ENCODE measurements around the gene RNU6-1. TPM values are rescaled to one million over a fixed set of nuclear protein-coding genes. Genes with fewer than 3 reads are reported as not detected.

Gene RNU6-1
- total RNA-seq (not detected), polyA plus RNA-seq (not detected)

DNA sequence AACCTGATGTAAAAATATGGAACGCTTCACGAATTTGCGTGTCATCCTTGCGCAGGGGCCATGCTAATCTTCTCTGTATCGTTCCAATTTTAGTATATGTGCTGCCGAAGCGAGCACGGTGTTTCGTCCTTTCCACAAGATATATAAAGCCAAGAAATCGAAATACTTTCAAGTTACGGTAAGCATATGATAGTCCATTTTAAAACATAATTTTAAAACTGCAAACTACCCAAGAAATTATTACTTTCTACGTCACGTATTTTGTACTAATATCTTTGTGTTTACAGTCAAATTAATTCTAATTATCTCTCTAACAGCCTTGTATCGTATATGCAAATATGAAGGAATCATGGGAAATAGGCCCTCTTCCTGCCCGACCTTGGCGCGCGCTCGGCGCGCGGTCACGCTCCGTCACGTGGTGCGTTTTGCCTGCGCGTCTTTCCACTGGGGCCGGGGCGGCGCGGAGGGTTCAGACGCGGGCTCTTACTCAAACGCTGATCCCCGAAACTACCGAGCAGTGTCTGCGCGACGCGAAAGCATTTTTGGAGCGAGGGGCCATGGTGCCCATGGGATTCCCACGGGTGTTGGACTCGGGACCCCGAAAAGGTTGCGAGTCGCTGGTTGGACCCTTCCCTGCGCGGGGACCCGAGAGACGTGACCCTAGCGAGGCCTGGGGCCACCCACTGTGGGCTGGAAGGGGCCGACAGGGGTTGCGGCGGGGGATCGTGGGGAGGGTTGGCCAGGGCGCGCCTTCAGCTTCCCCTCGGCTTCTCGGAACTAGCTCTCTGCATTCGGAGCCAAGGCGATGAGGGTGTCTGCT, at the start of gene RNU6-1:
RNU6-1 (minus strand) TSS at position 117 of the 820 bp plus-strand sequence.
- peaks cover 7 to 40% (median 17%) of the 10 kb centered on the region in 4 donors for H3K4me1 Mint-ChIP-seq
- Histone ChIP-seq H3K9me3 (ENCODE audit: control insufficient read depth in 2 of 2, low read length in 2 of 2) (no peaks in the 10 kb centered on the region), H3K27me3 (ENCODE audit: control insufficient read depth, insufficient read depth, low read length) (peaks cover 1% of the 10 kb centered on the region), H3K4me1 (ENCODE audit: control insufficient read depth, insufficient read depth, low read length, poor library complexity, severe bottlenecking) (peaks cover 33% of the 10 kb centered on the region), H3K36me3 (ENCODE audit: control insufficient read depth, insufficient read depth, low read length) (no peaks in the 10 kb centered on the region), H3K4me3 (ENCODE audit: low read depth, low read length) (peak within 1 kb of the TSS; percentile 98), H3K27ac (ENCODE audit: insufficient read depth, low read length, poor library complexity, severe bottlenecking) (peak within 1 kb of the TSS; percentile 93)
- peak within 1 kb of the TSS; percentile 93 to 99 (median 96) for H3K4me3 Mint-ChIP-seq
- peaks cover 0 to 5% (median 0%) of the 10 kb centered on the region in 7 donors for H3K9me3 Mint-ChIP-seq
- peak within 1 kb of the TSS; percentile 94 to 99 (median 97) for H3K27ac Mint-ChIP-seq
- DNase-seq (peak; percentile 93 to 98 (median 96)), ATAC-seq (ENCODE audit: low read depth in 2 of 2) (peak; percentile 90 to 94)
- H3K36me3 Mint-ChIP-seq, result peaks cover 5% of the 10 kb centered on the region
- peaks cover 49% of the 10 kb centered on the region for H3K27me3 Mint-ChIP-seq

DNA sequence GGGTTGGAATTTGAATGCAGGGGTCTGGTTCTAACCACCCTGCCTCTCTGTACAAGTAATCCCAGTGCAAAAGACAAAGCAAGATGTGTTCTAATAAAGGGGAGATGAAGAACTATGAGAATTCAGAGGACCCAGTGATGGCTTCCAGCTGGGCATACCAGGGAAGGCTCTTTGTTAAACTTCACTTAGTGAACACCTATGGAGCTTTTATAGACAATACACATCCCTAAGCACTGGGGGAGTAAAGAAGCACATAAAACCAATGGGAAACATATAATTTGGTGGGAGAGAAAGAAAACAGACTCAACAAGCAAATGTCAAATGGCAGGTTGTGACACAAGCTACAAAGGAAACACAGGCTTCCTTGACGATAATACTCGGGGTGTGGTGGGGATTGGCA, 47.9 kb upstream of the RNU6-1 start:
- ATAC-seq (ENCODE audit: low read depth in 2 of 2) (no peak), DNase-seq (no peak)
- H3K36me3 Mint-ChIP-seq, result peaks cover 7% of the 10 kb centered on the region
- no peak overlapping the region for H3K4me3 Mint-ChIP-seq
- no peaks in the 10 kb centered on the region for H3K9me3 ChIP-seq (ENCODE audit: control insufficient read depth in 2 of 2, low read length in 2 of 2)
- peaks cover 0 to 6% (median 1%) of the 10 kb centered on the region in 7 donors for H3K9me3 Mint-ChIP-seq
- no peaks in the 10 kb centered on the region for H3K36me3 ChIP-seq (ENCODE audit: control insufficient read depth, insufficient read depth, low read length)
- peaks cover 38% of the 10 kb centered on the region for H3K27me3 Mint-ChIP-seq
- H3K27ac Mint-ChIP-seq, result no peak overlapping the region
- H3K4me1 ChIP-seq (ENCODE audit: control insufficient read depth, insufficient read depth, low read length, poor library complexity, severe bottlenecking), result peaks cover 11% of the 10 kb centered on the region
- no peak overlapping the region for H3K4me3 ChIP-seq (ENCODE audit: low read depth, low read length)
- H3K27ac ChIP-seq (ENCODE audit: insufficient read depth, low read length, poor library complexity, severe bottlenecking), result no peak overlapping the region
- peaks cover 22% of the 10 kb centered on the region for H3K27me3 ChIP-seq (ENCODE audit: control insufficient read depth, insufficient read depth, low read length)
- peaks cover 0 to 9% (median under 1%) of the 10 kb centered on the region in 4 donors for H3K4me1 Mint-ChIP-seq

DNA sequence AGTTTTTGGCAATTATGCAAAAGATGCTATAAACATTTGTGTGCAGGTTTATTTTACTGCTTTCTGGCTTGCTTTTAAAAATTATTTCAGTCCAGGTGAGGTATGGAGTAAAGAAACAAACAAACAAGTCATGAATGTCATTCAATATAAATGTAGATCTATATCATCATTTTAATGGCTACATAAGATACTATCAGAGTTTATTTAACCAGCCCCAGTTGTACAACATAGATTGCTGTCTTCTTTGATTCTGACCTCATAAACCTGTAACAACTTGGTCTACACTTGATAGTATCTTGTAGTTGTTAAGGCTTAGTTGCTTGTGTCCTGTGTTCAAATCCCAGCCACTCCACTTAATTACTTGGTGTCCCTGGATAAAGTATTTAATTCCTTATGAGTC, 46.0 kb upstream of the RNU6-1 start:
- no peak overlapping the region for H3K4me3 ChIP-seq (ENCODE audit: low read depth, low read length)
- H3K36me3 Mint-ChIP-seq, result peaks cover 7% of the 10 kb centered on the region
- H3K4me1 Mint-ChIP-seq, result peaks cover 0 to 15% (median 2%) of the 10 kb centered on the region in 4 donors
- H3K27me3 Mint-ChIP-seq, result peaks cover 47% of the 10 kb centered on the region
- no peak overlapping the region for H3K27ac Mint-ChIP-seq
- H3K27ac ChIP-seq (ENCODE audit: insufficient read depth, low read length, poor library complexity, severe bottlenecking), result no peak overlapping the region
- H3K36me3 ChIP-seq (ENCODE audit: control insufficient read depth, insufficient read depth, low read length), result no peaks in the 10 kb centered on the region
- H3K9me3 ChIP-seq (ENCODE audit: control insufficient read depth in 2 of 2, low read length in 2 of 2), result no peaks in the 10 kb centered on the region
- peaks cover 0 to 6% (median 0%) of the 10 kb centered on the region in 7 donors for H3K9me3 Mint-ChIP-seq
- H3K27me3 ChIP-seq (ENCODE audit: control insufficient read depth, insufficient read depth, low read length), result peaks cover 25% of the 10 kb centered on the region
- ATAC-seq (ENCODE audit: low read depth in 2 of 2) (no peak), DNase-seq (no peak)
- H3K4me1 ChIP-seq (ENCODE audit: control insufficient read depth, insufficient read depth, low read length, poor library complexity, severe bottlenecking), result peaks cover 11% of the 10 kb centered on the region
- no peak overlapping the region for H3K4me3 Mint-ChIP-seq

DNA sequence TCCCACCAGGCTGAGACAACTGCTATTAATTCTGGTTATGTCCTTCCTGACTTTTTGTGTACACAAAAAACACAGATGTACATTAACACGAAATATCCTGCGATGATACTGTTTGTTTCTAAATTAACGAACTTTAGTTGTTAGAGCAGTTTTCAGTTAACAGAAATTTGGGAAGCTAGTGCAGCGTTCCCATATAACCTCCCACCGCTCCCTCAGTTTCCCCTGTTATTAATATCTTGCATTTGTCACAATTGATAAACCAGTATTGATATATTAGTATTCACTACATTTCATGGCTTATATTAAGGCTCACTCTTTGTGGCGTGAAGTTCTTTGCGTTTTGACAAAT, 45.3 kb upstream of the RNU6-1 start:
- Mint-ChIP-seq H3K27me3 (peaks cover 50% of the 10 kb centered on the region), H3K27ac (peak overlapping the region in 1 of 3 donors; percentile 40)

DNA sequence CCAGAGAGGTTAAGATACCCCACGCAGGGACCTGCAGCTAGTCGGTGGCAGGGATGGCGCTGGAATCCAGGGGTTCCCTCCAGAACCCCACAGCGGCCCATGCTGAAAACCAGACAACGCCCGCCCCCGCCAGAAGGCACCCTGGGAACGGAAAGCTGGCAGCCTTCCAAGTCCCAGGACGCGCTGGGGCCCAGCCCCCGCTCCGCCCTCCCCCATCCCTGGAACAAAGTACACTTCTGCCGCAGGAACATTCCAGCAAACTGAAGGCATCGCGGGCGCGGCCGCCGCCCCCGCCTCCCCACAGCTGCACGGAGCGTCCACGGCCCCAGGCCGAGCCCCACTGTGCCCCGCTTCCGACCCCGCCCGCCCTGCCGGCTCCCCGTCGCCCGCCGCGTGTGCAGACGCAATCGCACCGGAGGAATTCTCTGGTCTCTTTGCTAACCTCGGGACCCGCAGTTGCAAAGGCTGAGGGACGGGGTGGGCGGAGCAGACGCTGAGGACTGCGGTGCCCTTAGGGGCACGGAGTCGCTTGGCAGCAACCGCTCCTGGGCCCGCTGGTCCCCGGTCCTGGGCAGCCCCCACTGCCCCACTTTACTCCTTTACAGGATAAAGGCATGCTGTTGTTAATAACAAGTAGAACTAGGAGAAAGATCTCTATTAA, 44.8 kb upstream of the RNU6-1 start:
- H3K27ac Mint-ChIP-seq, result peak overlapping the region in 1 of 3 donors; percentile 40
- peaks cover 0 to 15% (median 2%) of the 10 kb centered on the region in 4 donors for H3K4me1 Mint-ChIP-seq
- ATAC-seq (ENCODE audit: low read depth in 2 of 2) (peak; percentile 30 to 53), DNase-seq (peak; percentile 3 to 18 (median 9))
- H3K36me3 ChIP-seq (ENCODE audit: control insufficient read depth, insufficient read depth, low read length), result no peaks in the 10 kb centered on the region
- peak overlapping the region; percentile 43 to 78 (median 72) for H3K4me3 Mint-ChIP-seq
- H3K27me3 Mint-ChIP-seq, result peaks cover 54% of the 10 kb centered on the region
- no peak overlapping the region for H3K27ac ChIP-seq (ENCODE audit: insufficient read depth, low read length, poor library complexity, severe bottlenecking)
- H3K36me3 Mint-ChIP-seq, result peaks cover 1% of the 10 kb centered on the region
- peak overlapping the region; percentile 41 for H3K4me3 ChIP-seq (ENCODE audit: low read depth, low read length)
- H3K9me3 Mint-ChIP-seq, result peaks cover 0 to 1% (median 0%) of the 10 kb centered on the region in 7 donors
- H3K9me3 ChIP-seq (ENCODE audit: control insufficient read depth in 2 of 2, low read length in 2 of 2), result no peaks in the 10 kb centered on the region
- peaks cover 25% of the 10 kb centered on the region for H3K27me3 ChIP-seq (ENCODE audit: control insufficient read depth, insufficient read depth, low read length)
- H3K4me1 ChIP-seq (ENCODE audit: control insufficient read depth, insufficient read depth, low read length, poor library complexity, severe bottlenecking), result peaks cover 11% of the 10 kb centered on the region

More for the DNA sequence above, 45.3 kb upstream of the RNU6-1 start:
- H3K9me3 Mint-ChIP-seq, result peaks cover 0 to 5% (median 0%) of the 10 kb centered on the region in 7 donors
- H3K36me3 Mint-ChIP-seq, result peaks cover 6% of the 10 kb centered on the region
- Histone ChIP-seq H3K4me1 (ENCODE audit: control insufficient read depth, insufficient read depth, low read length, poor library complexity, severe bottlenecking) (peaks cover 11% of the 10 kb centered on the region), H3K27ac (ENCODE audit: insufficient read depth, low read length, poor library complexity, severe bottlenecking) (no peak overlapping the region), H3K9me3 (ENCODE audit: control insufficient read depth in 2 of 2, low read length in 2 of 2) (no peaks in the 10 kb centered on the region), H3K27me3 (ENCODE audit: control insufficient read depth, insufficient read depth, low read length) (peaks cover 25% of the 10 kb centered on the region), H3K36me3 (ENCODE audit: control insufficient read depth, insufficient read depth, low read length) (no peaks in the 10 kb centered on the region), H3K4me3 (ENCODE audit: low read depth, low read length) (peak overlapping the region; percentile 41)
- ATAC-seq (ENCODE audit: low read depth in 2 of 2) (no peak), DNase-seq (no peak)
- H3K4me3 Mint-ChIP-seq, result peak overlapping the region; percentile 43 to 78 (median 72)
- peaks cover 0 to 15% (median 2%) of the 10 kb centered on the region in 4 donors for H3K4me1 Mint-ChIP-seq

DNA sequence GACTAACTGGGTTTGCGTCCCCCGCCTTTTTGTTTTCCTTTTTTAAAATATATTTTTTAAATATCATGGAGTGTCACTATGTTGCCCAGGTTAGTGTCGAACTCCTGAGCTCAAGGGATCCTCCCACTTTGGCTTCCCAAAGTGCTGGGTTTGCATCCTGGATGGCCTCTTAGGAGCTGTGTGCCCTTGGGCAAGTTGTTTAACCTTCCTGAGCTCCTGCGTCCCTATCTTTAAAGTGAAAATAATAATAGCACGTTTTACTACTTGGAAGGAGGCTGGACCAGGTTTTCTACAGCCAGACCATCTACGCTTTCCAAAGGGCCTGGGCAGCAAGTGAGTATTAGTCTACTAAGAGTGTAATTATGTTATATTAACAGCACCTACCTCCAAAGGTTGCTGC, 44.2 kb upstream of the RNU6-1 start:
- Histone ChIP-seq H3K4me3 (ENCODE audit: low read depth, low read length) (no peak overlapping the region), H3K4me1 (ENCODE audit: control insufficient read depth, insufficient read depth, low read length, poor library complexity, severe bottlenecking) (peaks cover 11% of the 10 kb centered on the region), H3K27me3 (ENCODE audit: control insufficient read depth, insufficient read depth, low read length) (peaks cover 30% of the 10 kb centered on the region), H3K27ac (ENCODE audit: insufficient read depth, low read length, poor library complexity, severe bottlenecking) (no peak overlapping the region), H3K9me3 (ENCODE audit: control insufficient read depth in 2 of 2, low read length in 2 of 2) (no peaks in the 10 kb centered on the region), H3K36me3 (ENCODE audit: control insufficient read depth, insufficient read depth, low read length) (no peaks in the 10 kb centered on the region)
- peaks cover 60% of the 10 kb centered on the region for H3K27me3 Mint-ChIP-seq
- peaks cover 0 to 1% (median 0%) of the 10 kb centered on the region in 7 donors for H3K9me3 Mint-ChIP-seq
- H3K36me3 Mint-ChIP-seq, result no peaks in the 10 kb centered on the region
- DNase-seq (no peak), ATAC-seq (ENCODE audit: low read depth in 2 of 2) (no peak)
- peak overlapping the region in 3 of 4 donors; percentile 72 to 78 (median 72) for H3K4me3 Mint-ChIP-seq
- H3K4me1 Mint-ChIP-seq, result peaks cover 0 to 15% (median 2%) of the 10 kb centered on the region in 4 donors
- no peak overlapping the region for H3K27ac Mint-ChIP-seq

DNA sequence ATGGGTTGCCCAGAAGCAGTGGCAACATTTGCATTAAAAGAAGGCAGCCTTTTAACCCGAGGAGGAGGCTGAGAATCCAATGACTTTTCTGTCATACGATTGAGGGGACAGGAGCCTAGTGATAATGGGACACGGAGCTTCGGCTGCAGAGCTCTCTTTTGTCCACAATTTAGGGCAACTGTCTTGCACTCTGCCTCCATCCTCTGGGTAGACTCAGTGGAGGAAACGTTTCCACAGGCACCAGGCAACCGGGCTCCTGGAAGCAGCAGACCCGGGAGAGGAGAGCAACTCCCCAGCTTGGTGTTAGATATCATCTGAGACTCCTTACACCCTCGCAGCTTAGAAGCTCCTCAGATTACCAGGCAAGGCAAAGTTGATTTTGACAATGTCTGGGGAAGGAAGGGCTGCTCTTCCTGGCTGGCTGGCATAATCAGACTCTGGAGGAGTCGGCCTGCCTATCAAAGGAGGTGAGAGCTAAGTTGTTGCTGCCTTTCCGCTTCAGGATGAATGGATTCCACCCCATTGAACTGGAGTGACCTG, 43.5 kb upstream of the RNU6-1 start:
- no peaks in the 10 kb centered on the region for H3K36me3 Mint-ChIP-seq
- no peak for ATAC-seq (ENCODE audit: low read depth in 2 of 2)

More for the DNA sequence above, 43.5 kb upstream of the RNU6-1 start:
- H3K27ac Mint-ChIP-seq, result no peak overlapping the region
- H3K9me3 ChIP-seq (ENCODE audit: control insufficient read depth in 2 of 2, low read length in 2 of 2), result no peaks in the 10 kb centered on the region
- H3K27ac ChIP-seq (ENCODE audit: insufficient read depth, low read length, poor library complexity, severe bottlenecking), result no peak overlapping the region
- peak overlapping the region in 1 of 4 donors; percentile 8 for H3K4me3 Mint-ChIP-seq
- peaks cover 30% of the 10 kb centered on the region for H3K27me3 ChIP-seq (ENCODE audit: control insufficient read depth, insufficient read depth, low read length)
- H3K4me1 Mint-ChIP-seq, result peaks cover 0 to 15% (median 2%) of the 10 kb centered on the region in 4 donors
- peaks cover 0 to 1% (median 0%) of the 10 kb centered on the region in 7 donors for H3K9me3 Mint-ChIP-seq
- peaks cover 11% of the 10 kb centered on the region for H3K4me1 ChIP-seq (ENCODE audit: control insufficient read depth, insufficient read depth, low read length, poor library complexity, severe bottlenecking)
- H3K27me3 Mint-ChIP-seq, result peaks cover 65% of the 10 kb centered on the region
- no peak overlapping the region for H3K4me3 ChIP-seq (ENCODE audit: low read depth, low read length)
- DNase-seq, result no peak
- H3K36me3 ChIP-seq (ENCODE audit: control insufficient read depth, insufficient read depth, low read length), result no peaks in the 10 kb centered on the region

Measured in CD4-positive, CD25-positive, alpha-beta regulatory T cell (primary cell).